NCI-H2081 (cell line): Measurements from ENCODE around the gene TINAGL1.

ENCODE experiments used
- DNase-seq, 2 experiments: peaks; one replicate each; lab custom pipeline; 2025; lab: John Stamatoyannopoulos, UW

Gene TINAGL1

GRCh38 chr1:31627301-31627929 is 51.1 kb downstream of the TINAGL1 start:
- DNase-seq, result no peak

- DNase-seq, result no peak
Observed at GRCh38 chr1:31627930-31628559, 51.7 kb downstream of the TINAGL1 start.

GRCh38 chr1:31628931-31629556 is 52.7 kb downstream of the TINAGL1 start:
- no peak for DNase-seq

GRCh38 chr1:31632649-31633048 is 56.3 kb downstream of the TINAGL1 start:
- DNase-seq, result no peak

- no peak for DNase-seq
Observed at GRCh38 chr1:31633117-31633516, 56.8 kb downstream of the TINAGL1 start.
